ENCODE measurements around the gene RASL12. TPM values are rescaled to one million over a fixed set of nuclear protein-coding genes. Genes with fewer than 3 reads are reported as not detected.
"Not testable (repeated sequence)": the region's sequence is repeated elsewhere in the genome, so short reads cannot be mapped to it uniquely, and the experiment has no call there.

The RASL12 gene
- not detected for polyA plus RNA-seq (2012; ENCODE audit: insufficient read depth, insufficient read length)

GRCh38 chr15:65067645-65068402 lies at the start of gene RASL12:
RASL12 (minus strand) TSS chr15:65067991; CDS start chr15:65067835, 156 bp downstream.
- DNase-seq (ENCODE audit: low read depth, low spot score) = no peak
- no peak within 1 kb of the TSS for H3K4me3 ChIP-seq (ENCODE audit: low read length)

- H3K4me3 ChIP-seq (ENCODE audit: low read length) = no peak overlapping the region
- DNase-seq (ENCODE audit: low read depth, low spot score) = no peak
Measured at GRCh38 chr15:65115542-65115941, 47.8 kb upstream of the RASL12 start.

GRCh38 chr15:65115086-65115485 lies 47.3 kb upstream of the RASL12 start, which contains the start of gene UBAP1L:
UBAP1L (minus strand) TSS chr15:65115200; CDS start chr15:65106215, 8,985 bp downstream.
- no peak for DNase-seq (ENCODE audit: low read depth, low spot score)
- no peak within 1 kb of the TSS for H3K4me3 ChIP-seq (ENCODE audit: low read length)

GRCh38 chr15:65110676-65111292 lies 43.0 kb upstream of the RASL12 start:
- no peak overlapping the region for H3K4me3 ChIP-seq (ENCODE audit: low read length)
- DNase-seq (ENCODE audit: low read depth, low spot score) = no peak

GRCh38 chr15:65106011-65106590 lies 38.3 kb upstream of the RASL12 start:
- DNase-seq (ENCODE audit: low read depth, low spot score) = no peak
- no peak overlapping the region for H3K4me3 ChIP-seq (ENCODE audit: low read length)

- no peak for DNase-seq (ENCODE audit: low read depth, low spot score)
- no peak overlapping the region for H3K4me3 ChIP-seq (ENCODE audit: low read length)
Measured at GRCh38 chr15:65105038-65105437, 37.2 kb upstream of the RASL12 start.

GRCh38 chr15:65102912-65103311 lies 35.1 kb upstream of the RASL12 start:
- no peak overlapping the region for H3K4me3 ChIP-seq (ENCODE audit: low read length)

GRCh38 chr15:65101891-65102708 lies 34.3 kb upstream of the RASL12 start:
- DNase-seq (ENCODE audit: low read depth, low spot score) = no peak
- no peak overlapping the region for H3K4me3 ChIP-seq (ENCODE audit: low read length)

More at GRCh38 chr15:65102912-65103311, 35.1 kb upstream of the RASL12 start:
- no peak for DNase-seq (ENCODE audit: low read depth, low spot score)

- H3K4me3 ChIP-seq (ENCODE audit: low read length) = no peak overlapping the region
Measured at GRCh38 chr15:65101411-65101890, 33.7 kb upstream of the RASL12 start.

GRCh38 chr15:65100442-65100841 lies 32.7 kb upstream of the RASL12 start:
- no peak for DNase-seq (ENCODE audit: low read depth, low spot score)
- H3K4me3 ChIP-seq (ENCODE audit: low read length) = no peak overlapping the region

More at GRCh38 chr15:65101411-65101890, 33.7 kb upstream of the RASL12 start:
- peak; percentile 41 for DNase-seq (ENCODE audit: low read depth, low spot score)

- not testable (repeated sequence) for DNase-seq (ENCODE audit: low read depth, low spot score); H3K4me3 ChIP-seq (ENCODE audit: low read length)
Measured at GRCh38 chr15:65099801-65100200, 32.0 kb upstream of the RASL12 start.

GRCh38 chr15:65099336-65099735 lies 31.5 kb upstream of the RASL12 start:
- no peak for DNase-seq (ENCODE audit: low read depth, low spot score)
- no peak overlapping the region for H3K4me3 ChIP-seq (ENCODE audit: low read length)

GRCh38 chr15:65097651-65098263 lies 30.0 kb upstream of the RASL12 start:
- no peak for DNase-seq (ENCODE audit: low read depth, low spot score)
- H3K4me3 ChIP-seq (ENCODE audit: low read length) = no peak overlapping the region

- DNase-seq (ENCODE audit: low read depth, low spot score) = no peak
- H3K4me3 ChIP-seq (ENCODE audit: low read length) = no peak overlapping the region
Measured at GRCh38 chr15:65096481-65097385, 28.9 kb upstream of the RASL12 start.

- no peak for DNase-seq (ENCODE audit: low read depth, low spot score)
- no peak overlapping the region for H3K4me3 ChIP-seq (ENCODE audit: low read length)
Measured at GRCh38 chr15:65095747-65096104, 27.9 kb upstream of the RASL12 start.

GRCh38 chr15:65095011-65095746 lies 27.4 kb upstream of the RASL12 start:
- DNase-seq (ENCODE audit: low read depth, low spot score) = no peak
- no peak overlapping the region for H3K4me3 ChIP-seq (ENCODE audit: low read length)

- no peak overlapping the region for H3K4me3 ChIP-seq (ENCODE audit: low read length)
- DNase-seq (ENCODE audit: low read depth, low spot score) = no peak
Measured at GRCh38 chr15:65094294-65094995, 26.7 kb upstream of the RASL12 start.
